GM19025 (cell line): ENCODE results near the gene DCBLD1.
"Not testable (repeated sequence)": the region's sequence is repeated elsewhere in the genome, so short reads cannot be mapped to it uniquely, and the experiment has no call there.

Source experiments
- ATAC-seq: cut with Tn5 transposase; IDR thresholded peaks from one replicate; pipeline ENCODE4 v1.9.1; 2021; ENCODE audit warnings: mild to moderate bottlenecking, low read depth, moderate library complexity; ENCODE audit not compliant: unreplicated experiment

Gene DCBLD1

DNA sequence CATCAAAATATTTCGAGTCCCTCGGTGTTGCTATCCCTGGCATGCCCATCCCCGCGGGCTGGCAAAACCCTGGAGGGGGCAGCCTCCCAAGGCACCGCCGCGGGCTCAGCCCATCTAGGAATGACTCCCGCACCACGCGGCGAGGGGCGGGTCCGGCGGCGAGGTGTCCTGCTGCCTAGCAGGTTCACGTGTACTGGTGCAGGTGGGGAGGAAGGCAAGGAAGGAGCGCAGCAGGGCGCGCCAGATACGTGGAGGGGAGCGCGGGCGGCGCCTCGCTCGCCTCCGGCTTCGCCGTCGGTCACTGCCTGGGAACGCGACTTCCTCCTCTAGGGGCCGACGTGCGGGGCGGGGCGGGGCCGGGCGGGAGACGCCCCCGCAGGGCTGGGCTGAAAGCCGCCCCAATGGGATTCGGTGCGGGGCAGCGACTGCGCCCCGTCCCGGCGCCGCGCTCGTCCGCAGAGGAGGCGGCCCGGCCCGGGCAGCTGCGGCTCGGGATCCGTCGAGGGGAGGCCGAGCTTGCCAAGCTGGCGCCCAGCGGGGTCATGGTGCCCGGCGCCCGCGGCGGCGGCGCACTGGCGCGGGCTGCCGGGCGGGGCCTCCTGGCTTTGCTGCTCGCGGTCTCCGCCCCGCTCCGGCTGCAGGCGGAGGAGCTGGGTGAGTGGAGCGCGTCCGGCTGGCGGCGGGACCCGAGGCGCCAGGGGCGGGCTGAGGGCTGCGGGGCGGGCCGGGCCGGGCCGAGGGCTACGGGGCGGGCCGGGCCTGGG is at the start of gene DCBLD1:
TSS of gene DCBLD1 (plus strand) at position 435 of the 764 bp plus-strand sequence. CDS start at position 543, 108 bp downstream.
- ATAC-seq, result peak; percentile 75

GRCh38 chr6:117440706-117441525 is 41.6 kb upstream of the DCBLD1 start:
- no peak for ATAC-seq

DNA sequence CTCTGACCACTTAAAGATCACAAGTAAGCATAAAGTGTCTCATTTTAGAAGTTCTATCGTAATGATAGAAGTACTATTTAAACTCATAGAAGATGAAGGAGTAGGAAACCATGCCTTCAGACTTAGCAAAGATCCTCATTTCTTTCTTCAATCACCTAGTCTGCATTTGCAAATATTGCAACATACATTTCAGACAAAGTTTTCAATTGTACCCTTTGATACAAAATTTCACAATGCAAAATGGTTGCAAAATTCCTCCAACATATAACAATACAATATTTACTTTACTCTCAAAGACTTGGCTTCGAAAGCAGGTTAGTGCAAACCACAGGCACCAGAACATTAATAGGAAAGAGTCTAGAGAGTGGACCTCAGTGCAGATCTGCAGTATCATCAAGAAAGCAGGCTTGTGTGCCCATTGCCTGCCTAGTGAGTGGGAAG is 40.6 kb upstream of the DCBLD1 start:
- ATAC-seq, result no peak

- not testable (repeated sequence) for ATAC-seq
These were observed 40.2 kb upstream of the DCBLD1 start for GRCh38 chr6:117442313-117442712.

- no peak for ATAC-seq
These were observed 37.9 kb upstream of the DCBLD1 start for GRCh38 chr6:117444600-117444999.

DNA sequence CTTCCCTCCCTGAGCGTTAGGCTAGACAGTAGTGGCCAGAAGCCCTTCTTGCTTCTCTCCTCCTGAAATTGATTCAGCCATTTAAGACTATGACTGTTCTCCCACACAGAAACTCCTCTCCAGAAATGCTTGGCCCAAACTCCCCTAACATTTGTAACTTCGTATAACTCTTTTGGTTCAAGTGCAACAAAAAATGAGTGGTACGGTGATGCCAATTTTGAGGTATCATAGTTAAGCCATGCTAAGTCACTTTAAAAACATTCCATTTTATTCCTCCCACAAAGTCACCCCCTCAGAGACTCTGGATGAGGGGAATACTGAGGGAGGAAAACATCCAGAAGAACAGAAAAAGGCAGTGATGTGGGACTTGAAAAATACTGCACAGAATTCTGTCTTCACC is 35.6 kb upstream of the DCBLD1 start:
- ATAC-seq, result no peak

GRCh38 chr6:117448011-117448410 is 34.5 kb upstream of the DCBLD1 start:
- no peak for ATAC-seq

DNA sequence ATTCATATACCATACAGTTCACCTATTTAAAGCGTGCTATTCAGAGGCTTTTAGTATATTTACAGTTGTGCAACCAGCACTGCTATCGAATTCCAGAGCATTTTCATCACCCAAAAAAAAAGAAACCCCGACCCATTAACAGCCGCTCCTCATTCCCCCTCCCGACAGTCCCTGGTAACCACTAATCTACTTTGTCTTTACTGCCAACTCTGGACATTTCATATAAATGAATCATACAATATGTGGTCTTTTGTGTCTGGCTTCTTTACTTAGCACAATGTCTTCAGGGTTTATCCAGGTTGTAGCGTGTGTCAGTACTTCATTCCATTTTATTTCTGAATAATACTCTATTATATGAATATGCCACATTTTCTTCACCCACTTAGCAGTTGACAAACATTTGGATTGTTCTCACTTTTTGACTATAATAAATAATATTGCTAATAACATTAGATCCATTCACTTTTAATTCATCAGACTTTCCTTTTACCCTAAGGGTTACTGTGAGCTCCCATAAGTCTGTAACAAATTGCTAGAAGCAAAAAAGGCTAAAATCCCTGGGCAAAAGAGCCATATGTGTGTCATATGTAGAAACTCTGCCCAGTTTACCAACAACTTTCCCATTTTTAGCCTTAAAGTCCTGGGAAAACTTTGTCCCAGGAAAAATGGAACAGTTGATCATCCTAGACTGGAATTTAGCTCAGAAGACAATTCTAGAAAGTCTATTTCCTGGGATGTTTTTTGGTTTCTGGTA is 33.6 kb upstream of the DCBLD1 start:
- ATAC-seq, result no peak

DNA sequence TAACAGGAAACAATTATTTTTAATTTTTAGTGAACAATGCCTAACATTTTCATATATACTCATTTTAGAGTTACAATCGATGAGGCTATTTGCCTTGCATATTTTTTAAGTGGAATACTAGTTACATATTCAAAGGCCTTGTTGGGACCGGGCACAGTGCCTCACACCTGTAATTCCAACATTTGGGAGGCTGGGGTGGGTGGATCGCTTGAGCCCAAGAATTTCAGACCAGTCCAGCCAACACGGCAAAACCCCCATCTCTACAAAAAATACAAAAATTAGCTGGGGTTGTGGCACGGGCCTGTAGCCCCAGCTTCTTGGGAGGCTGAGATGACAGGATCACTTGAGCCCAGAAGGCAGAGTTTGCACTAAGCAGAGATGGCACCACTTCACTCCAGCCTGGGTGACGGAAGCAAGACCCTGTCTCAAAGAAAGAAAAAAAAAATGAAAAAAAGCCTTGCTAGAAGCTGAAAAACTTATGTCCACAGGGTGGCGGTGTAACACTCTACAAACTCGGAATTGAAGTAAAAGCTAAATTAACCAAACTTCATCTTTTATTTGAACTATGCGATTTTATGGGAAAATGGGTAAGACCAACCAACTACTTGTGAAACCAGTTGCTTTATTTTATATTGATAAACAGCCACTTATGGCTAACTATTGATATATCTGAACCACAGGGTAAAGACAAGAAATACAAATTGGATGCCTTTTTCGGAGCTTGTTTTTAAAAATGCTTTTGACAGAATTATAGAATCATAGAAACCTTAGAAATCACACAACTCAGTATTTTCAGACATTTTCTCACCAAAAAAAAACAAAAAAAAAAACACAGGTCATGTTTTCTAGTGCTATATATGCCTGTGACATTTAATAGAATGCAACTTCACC is 32.7 kb upstream of the DCBLD1 start:
- no peak for ATAC-seq

DNA sequence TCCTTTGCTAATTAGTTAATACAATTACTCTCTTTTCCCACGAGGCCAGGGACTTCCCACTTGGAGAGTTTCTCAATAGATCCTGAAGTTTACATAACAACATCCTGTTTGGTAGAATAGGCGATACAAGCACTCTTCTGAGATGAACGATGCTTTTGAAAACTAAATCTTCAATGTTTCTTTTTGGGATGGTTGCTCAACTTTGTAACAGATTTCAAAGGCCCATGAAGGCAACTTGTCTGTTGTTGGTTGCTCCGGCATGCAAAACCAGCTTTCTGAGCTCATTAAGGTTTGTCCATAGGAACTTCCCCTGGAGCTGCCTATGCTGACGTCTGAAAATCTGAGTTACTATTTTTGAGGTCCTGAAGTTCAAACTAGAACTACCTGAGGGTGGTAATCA is 30.8 kb upstream of the DCBLD1 start:
- ATAC-seq, result no peak

- no peak for ATAC-seq
These were observed 26.2 kb upstream of the DCBLD1 start for GRCh38 chr6:117456250-117456649.

DNA sequence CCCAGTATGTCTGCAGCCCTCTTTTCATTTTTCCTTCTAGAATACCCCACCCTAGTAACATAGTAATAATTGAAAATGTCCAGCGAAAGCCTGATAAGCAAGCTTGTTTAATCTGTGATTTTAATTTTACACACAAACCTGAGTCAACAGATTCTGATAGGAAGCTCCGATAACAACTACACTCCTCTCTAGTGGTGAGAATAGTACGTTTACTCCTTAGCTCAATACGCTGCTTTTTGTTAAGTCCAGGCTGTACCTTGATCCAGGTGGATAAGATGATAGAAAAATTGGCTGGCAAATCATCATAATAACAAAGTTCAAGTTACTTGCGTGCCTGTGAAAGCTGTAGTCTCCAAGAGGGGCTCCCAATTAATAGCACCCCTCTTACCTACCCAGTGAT is 25.5 kb upstream of the DCBLD1 start:
- ATAC-seq, result no peak

DNA sequence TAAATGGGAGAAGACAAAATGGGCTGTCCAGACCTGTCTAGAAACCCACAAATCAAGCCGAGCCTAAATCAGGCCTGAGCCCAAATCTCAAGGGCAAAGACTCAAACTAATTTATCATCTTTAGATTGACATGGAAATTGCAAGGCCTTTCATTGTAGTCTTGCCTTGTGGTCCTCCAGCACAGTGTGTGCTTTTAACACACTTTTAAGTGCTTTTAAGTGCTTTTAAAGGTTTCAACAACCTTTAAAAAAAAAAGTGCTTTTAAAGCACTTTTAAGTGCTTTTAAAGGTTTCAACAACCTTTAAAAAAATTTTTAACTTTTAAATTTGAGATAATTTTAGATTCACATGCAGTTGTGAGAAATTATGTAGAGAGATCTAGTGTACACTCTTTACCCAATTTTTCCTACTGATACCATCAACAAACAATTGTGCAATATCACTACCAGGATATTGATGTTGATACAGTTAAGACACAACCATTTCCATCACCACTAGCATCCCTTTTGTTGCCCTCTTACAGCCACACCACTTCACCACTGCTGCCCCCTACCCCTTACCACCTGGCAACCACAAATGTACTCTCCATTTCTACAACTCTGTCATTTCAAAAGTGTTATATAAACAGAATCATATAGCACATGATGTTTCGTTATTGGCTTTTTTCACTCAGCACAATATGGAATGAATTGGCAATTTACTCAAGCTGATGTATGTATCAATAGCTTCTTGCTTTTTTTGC is 23.1 kb upstream of the DCBLD1 start:
- ATAC-seq, result no peak

GRCh38 chr6:117463762-117464665 is 18.5 kb upstream of the DCBLD1 start:
- peak; percentile 69 for ATAC-seq

DNA sequence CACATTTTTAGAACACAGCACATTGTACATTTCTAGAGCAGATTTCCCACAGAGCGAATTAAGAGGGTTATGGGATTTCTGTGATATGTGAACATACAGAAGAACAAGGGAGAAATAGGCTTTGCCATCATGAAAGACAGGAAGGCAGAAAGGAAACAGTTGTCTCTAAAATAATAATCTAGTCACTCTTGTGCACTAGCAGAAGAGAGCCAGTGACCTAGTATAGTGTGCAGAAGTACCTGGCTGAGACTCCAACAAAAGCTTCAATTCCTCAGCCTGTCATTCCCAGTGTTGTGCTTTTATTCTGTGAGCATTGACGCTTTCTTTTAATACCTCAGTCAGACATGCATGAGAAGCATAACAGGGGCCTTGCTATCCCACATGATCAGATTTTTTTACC is 17.8 kb upstream of the DCBLD1 start:
- no peak for ATAC-seq

- no peak for ATAC-seq
These were observed 16.8 kb upstream of the DCBLD1 start for GRCh38 chr6:117465691-117466090.

GRCh38 chr6:117467876-117468275 is 14.6 kb upstream of the DCBLD1 start:
- ATAC-seq, result no peak

DNA sequence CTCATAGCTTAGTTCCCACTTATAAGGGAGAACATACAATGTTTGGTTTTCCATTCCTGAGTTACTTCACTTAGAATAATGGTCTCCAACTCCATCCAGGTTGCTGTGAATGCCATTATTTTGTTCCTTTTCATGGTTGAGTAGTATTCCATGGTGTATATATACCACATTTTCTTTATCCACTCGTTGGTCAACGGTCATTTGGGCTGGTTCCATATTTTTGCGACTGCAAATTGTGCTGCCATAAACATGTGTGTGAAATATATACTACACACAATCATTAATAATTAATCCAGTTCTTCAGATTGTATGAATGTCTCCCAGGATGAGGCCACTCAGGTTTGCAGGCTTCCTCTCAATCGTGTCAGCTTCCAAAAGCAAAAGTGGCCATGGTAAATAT is 13.9 kb upstream of the DCBLD1 start:
- not testable (repeated sequence) for ATAC-seq
